ENCODE data around the gene CCNC.

DNA sequence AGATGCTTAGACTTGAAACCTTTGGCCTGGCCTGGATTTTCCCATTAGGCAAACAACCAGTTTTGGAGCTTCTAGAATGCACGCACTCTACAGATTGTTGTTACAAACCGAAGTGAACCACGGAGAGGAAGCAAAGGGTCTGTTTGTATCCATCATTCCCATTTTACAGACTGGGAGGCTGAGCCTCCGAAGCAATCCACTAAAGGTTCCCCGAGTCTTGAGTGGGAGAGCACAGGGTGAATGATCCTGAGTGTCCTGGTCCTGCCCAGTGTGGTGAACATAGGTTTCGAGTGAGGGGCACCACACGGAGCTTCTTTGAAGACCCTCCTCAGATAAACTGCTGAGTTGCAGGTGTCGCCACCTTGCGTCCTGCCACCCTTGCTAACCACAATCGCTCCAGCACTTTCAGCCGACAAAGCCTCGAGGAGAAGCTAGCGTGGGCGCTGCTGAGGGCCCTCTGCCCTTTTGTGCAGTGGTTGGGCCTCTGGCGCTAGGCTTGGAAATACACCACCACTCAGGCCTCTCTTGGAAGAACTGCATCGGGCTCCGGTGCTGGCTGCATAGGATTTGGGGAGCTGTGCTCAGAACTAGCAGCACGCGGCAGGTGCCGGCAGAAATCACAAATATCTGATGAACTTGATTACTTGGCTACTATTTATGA is 36.7 kb upstream of the CCNC start:
- TF ChIP-seq, protein P1, sequence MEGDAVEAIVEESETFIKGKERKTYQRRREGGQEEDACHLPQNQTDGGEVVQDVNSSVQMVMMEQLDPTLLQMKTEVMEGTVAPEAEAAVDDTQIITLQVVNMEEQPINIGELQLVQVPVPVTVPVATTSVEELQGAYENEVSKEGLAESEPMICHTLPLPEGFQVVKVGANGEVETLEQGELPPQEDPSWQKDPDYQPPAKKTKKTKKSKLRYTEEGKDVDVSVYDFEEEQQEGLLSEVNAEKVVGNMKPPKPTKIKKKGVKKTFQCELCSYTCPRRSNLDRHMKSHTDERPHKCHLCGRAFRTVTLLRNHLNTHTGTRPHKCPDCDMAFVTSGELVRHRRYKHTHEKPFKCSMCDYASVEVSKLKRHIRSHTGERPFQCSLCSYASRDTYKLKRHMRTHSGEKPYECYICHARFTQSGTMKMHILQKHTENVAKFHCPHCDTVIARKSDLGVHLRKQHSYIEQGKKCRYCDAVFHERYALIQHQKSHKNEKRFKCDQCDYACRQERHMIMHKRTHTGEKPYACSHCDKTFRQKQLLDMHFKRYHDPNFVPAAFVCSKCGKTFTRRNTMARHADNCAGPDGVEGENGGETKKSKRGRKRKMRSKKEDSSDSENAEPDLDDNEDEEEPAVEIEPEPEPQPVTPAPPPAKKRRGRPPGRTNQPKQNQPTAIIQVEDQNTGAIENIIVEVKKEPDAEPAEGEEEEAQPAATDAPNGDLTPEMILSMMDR (IDR thresholded peaks at IDR 0.05): no peak
- no peak for TF ChIP-seq POLR2A (IDR thresholded peaks at IDR 0.05)
